AG04449 (cell line): ENCODE measurements around the gene CFAP97D1.
A peak's percentile ranks its signal among the peaks of the same experiment; 100 is the strongest.

ENCODE experiments used
- CTCF ChIA-PET: fragments of 350-600 bp; formaldehyde crosslinking; extraction: SDS; loops from one replicate; lab custom pipeline; 2021; ENCODE audit warnings: antibody characterized with exemption; lab: Yijun Ruan, JAX
- POLR2A ChIA-PET: fragments of 400-600, 350-600 bp; formaldehyde crosslinking; extraction: SDS; loops from one replicate; lab custom pipeline; 2020; ENCODE audit warnings: antibody characterized with exemption, inconsistent platforms; lab: Yijun Ruan, JAX
- DNase-seq: peaks from one replicate; pipeline ENCODE4 v3.0.0-alpha.2; 2010; ENCODE audit warnings: low read depth, low spot score
- H3K4me3 ChIP-seq: 2 replicates; pipeline ENCODE4 v1.5.1; 2011; ENCODE audit warnings: low read depth, mild to moderate bottlenecking, control low read depth, low read length
- TF ChIP-seq, protein P1 (sequence below): IDR thresholded peaks from one replicate; pipeline ENCODE4 v1.5.1; 2011; ENCODE audit warnings: mild to moderate bottlenecking, moderate library complexity, low read length, control low read depth, inconsistent platforms; ENCODE audit not compliant: insufficient read depth; ENCODE audit errors: missing control alignments

The CFAP97D1 gene

GRCh38 chr17:43782913-43783680 lies 2.9 kb downstream of the CFAP97D1 start:
- POLR2A ChIA-PET: no interaction called here
- CTCF ChIA-PET: interaction anchor here (1.2 to 1.8 kb wide), 3 partner anchors 17 to 63 kb away, joined by 6 read pairs; partner anchors contain the start of gene CD300LG
- H3K4me3 ChIP-seq: no peak overlapping the region
- DNase-seq: no peak
- TF ChIP-seq, protein P1, sequence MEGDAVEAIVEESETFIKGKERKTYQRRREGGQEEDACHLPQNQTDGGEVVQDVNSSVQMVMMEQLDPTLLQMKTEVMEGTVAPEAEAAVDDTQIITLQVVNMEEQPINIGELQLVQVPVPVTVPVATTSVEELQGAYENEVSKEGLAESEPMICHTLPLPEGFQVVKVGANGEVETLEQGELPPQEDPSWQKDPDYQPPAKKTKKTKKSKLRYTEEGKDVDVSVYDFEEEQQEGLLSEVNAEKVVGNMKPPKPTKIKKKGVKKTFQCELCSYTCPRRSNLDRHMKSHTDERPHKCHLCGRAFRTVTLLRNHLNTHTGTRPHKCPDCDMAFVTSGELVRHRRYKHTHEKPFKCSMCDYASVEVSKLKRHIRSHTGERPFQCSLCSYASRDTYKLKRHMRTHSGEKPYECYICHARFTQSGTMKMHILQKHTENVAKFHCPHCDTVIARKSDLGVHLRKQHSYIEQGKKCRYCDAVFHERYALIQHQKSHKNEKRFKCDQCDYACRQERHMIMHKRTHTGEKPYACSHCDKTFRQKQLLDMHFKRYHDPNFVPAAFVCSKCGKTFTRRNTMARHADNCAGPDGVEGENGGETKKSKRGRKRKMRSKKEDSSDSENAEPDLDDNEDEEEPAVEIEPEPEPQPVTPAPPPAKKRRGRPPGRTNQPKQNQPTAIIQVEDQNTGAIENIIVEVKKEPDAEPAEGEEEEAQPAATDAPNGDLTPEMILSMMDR: no peak

DNA sequence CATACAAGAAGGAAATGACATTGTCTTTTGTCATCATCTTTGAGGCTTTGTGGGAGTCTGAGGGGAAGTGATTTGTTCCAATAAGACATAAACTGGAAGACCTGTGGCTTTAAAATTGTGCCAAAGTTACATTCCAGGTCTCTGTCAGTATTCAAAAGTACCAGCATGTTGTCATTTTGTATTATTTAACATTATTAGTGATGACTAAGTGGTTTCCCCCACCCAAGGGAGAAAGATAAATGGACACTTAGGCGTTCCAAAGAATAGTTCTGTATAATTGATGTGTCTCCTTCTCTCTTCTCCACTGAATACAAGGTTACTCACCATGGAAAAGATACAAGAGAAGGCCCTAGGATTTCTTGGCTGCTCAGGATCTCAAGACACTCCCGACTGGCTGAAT lies 3.8 kb downstream of the CFAP97D1 start:
- CTCF ChIA-PET: interaction anchor here (0.9 kb wide), 1 partner anchor 62 kb away, joined by 6 read pairs; the partner anchor contains the start of gene CD300LG
- TF ChIP-seq, protein P1: no peak
- DNase-seq: no peak
- POLR2A ChIA-PET: no interaction called here
- no peak overlapping the region for H3K4me3 ChIP-seq

GRCh38 chr17:43784628-43785101 lies 4.4 kb downstream of the CFAP97D1 start:
- ChIA-PET CTCF (interaction anchor here (0.9 to 1.5 kb wide), 3 partner anchors 15 to 62 kb away, joined by 3 to 6 read pairs (median 4); partner anchors contain the start of gene CD300LG), POLR2A (no interaction called here)
- DNase-seq: peak; percentile 55
- H3K4me3 ChIP-seq: no peak overlapping the region
- TF ChIP-seq, protein P1: no peak

DNA sequence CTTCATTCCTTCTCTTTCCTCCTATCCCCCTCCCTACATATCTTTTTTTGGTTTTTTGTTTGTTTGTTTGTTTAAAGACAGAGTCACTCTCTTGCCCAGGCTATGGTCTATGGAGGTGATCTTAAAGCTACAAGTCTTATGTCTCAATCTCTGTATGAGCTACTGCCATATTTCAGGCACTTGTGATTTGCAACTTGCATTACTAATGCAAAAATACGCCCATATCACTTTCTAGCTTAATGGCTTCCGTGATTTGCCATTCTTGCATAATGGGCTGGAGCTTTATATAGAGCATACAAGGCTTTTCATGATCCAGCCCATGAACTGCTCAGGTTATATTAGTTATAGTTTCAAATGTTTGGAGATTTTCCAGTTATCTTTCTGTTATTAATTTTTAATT lies 7.5 kb downstream of the CFAP97D1 start:
- CTCF ChIA-PET: interaction anchor here (1.0 to 1.1 kb wide), 2 partner anchors 16 to 22 kb away, joined by 3 to 4 read pairs; no protein-coding TSS in a partner anchor
- no peak overlapping the region for H3K4me3 ChIP-seq
- POLR2A ChIA-PET: no interaction called here
- TF ChIP-seq, protein P1: no peak
- DNase-seq: no peak

- H3K4me3 ChIP-seq: no peak overlapping the region
- POLR2A ChIA-PET: no interaction called here
- CTCF ChIA-PET: interaction anchor here (1.1 to 2.9 kb wide), 3 partner anchors 16 to 58 kb away, joined by 3 to 15 read pairs (median 5); partner anchors contain the start of gene CD300LG
- TF ChIP-seq, protein P1: no peak
- no peak for DNase-seq
Observed at GRCh38 chr17:43788540-43788939, 8.3 kb downstream of the CFAP97D1 start.

GRCh38 chr17:43789482-43789881 lies 9.2 kb downstream of the CFAP97D1 start:
- CTCF ChIA-PET: interaction anchor here (1.0 to 2.9 kb wide), 6 partner anchors 10 to 88 kb away, joined by 3 to 15 read pairs (median 4); partner anchors contain the start of gene CD300LG
- DNase-seq: no peak
- POLR2A ChIA-PET: interaction anchor here (0.5 kb wide), 1 partner anchor 10 kb away, joined by 3 read pairs; the partner anchor contains the start of gene DUSP3

More at GRCh38 chr17:43789482-43789881, 9.2 kb downstream of the CFAP97D1 start:
- H3K4me3 ChIP-seq: no peak overlapping the region
- TF ChIP-seq, protein P1: no peak
